HFF-Myc (cell line): ENCODE measurements around the gene RPTOR.

ENCODE experiments used
- DNase-seq: peaks from one replicate; pipeline ENCODE4 v3.0.0-alpha.2; 2011; ENCODE audit warnings: low read depth; ENCODE audit errors: extremely low read depth
- H3K4me3 ChIP-seq: replicated peaks from 2 replicates; pipeline ENCODE4 v1.5.1; 2011; ENCODE audit warnings: low read depth, mild to moderate bottlenecking, control low read depth, low read length
- TF ChIP-seq, protein P1 (sequence below): IDR thresholded peaks from 2 replicates; pipeline ENCODE4 v1.5.1; 2012; ENCODE audit warnings: mild to moderate bottlenecking, low read depth, low read length, control low read depth; ENCODE audit errors: missing control alignments

The RPTOR gene

DNA sequence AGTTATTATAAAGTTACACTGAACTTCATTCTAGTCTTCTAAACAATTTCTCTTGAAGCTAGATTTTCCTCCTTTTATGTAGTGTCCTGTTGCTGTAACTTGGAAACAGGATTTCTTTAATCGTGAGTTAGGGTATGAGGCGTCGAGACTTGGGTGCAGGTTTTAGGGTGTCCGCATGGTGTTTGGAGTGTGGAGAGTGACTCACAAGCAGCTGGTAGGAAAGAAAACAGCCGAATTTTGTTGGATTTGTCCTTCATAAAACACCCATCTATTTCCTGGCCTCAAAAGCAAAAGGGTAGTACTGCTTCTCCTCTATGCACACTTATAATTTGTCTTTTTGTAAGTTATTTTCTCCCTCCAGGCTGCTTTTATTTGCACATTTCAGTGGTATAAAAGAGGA lies 1.6 kb downstream of the RPTOR start:
- DNase-seq: no peak
- H3K4me3 ChIP-seq: peak overlapping the region; percentile 67
- TF ChIP-seq, protein P1, sequence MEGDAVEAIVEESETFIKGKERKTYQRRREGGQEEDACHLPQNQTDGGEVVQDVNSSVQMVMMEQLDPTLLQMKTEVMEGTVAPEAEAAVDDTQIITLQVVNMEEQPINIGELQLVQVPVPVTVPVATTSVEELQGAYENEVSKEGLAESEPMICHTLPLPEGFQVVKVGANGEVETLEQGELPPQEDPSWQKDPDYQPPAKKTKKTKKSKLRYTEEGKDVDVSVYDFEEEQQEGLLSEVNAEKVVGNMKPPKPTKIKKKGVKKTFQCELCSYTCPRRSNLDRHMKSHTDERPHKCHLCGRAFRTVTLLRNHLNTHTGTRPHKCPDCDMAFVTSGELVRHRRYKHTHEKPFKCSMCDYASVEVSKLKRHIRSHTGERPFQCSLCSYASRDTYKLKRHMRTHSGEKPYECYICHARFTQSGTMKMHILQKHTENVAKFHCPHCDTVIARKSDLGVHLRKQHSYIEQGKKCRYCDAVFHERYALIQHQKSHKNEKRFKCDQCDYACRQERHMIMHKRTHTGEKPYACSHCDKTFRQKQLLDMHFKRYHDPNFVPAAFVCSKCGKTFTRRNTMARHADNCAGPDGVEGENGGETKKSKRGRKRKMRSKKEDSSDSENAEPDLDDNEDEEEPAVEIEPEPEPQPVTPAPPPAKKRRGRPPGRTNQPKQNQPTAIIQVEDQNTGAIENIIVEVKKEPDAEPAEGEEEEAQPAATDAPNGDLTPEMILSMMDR: no peak

- no peak overlapping the region for H3K4me3 ChIP-seq
- no peak for DNase-seq
- TF ChIP-seq, protein P1: no peak
These were observed 7.9 kb downstream of the RPTOR start for GRCh38 chr17:80552523-80552922.

- H3K4me3 ChIP-seq: no peak overlapping the region
- DNase-seq: no peak
- TF ChIP-seq, protein P1: no peak
These were observed 10.6 kb downstream of the RPTOR start for GRCh38 chr17:80555266-80555665.

DNA sequence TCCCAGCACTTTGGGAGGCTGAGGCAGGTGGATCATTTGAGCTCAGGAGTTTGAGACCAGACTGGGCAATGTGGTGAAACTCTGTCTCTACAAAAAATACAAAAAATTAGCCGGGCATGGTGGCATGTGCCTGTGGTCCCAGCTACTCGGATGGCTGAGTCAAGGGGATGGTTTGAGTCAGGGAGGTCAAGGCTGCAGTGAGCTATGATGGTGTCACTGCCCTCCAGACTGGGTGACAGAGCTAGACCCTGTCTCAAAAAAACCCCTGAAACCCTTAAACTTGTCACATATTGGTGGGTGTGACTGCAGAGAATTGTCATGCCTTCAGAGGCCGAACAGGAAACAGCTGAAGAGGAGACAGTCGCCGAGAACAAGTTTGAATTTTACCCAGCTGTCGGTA lies 13.4 kb downstream of the RPTOR start:
- no peak for DNase-seq
- no peak overlapping the region for H3K4me3 ChIP-seq
- TF ChIP-seq, protein P1: no peak

DNA sequence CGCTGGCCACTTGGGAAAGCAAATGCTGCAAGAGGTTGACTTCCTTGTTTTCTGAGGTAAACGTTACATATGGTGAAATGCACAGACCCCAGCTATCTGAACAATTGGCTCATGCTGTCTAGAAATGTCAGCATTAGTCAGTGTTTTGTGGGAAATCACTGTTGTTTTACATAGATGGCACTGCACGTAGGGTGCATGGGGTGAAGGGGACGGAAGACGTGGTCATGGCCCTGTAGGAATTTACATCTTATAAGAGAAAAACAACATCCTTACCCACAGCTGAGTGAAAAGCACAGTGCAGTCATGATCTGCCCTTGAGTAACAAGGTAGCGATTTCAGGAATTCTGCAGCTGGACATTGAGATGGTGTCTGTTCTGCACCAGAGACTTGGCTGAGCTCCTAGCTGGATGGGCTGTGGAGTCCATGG lies 15.2 kb downstream of the RPTOR start:
- DNase-seq: no peak
- TF ChIP-seq, protein P1: no peak
- no peak overlapping the region for H3K4me3 ChIP-seq

DNA sequence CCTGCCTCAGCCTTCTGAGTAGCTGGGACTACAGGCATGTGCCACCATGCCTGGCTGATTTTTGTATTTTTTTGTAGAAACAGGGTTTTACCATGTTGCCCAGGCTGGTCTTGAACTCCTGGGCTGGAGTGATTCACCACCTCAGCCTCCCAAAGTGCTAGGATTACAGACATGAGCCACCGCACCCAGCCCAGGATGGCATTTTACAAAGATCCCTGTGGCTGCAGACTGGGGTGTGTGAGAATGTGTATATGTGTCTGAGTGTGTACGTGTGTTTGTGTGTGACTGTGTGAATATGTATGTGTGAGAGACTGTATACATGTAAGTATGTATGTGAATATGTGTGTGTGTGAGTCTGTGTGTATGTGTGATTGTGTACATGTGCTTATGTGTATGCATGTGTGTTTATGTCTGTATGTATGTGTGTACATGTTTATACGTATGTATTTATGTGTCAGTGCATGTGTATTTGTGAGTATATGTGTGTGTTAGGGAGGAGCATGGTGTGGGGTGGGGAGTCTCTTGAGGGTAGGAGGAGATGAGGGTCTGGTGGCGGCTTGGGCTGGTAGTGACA lies 17.0 kb downstream of the RPTOR start:
- no peak for DNase-seq
- TF ChIP-seq, protein P1: no peak
- H3K4me3 ChIP-seq: no peak overlapping the region

DNA sequence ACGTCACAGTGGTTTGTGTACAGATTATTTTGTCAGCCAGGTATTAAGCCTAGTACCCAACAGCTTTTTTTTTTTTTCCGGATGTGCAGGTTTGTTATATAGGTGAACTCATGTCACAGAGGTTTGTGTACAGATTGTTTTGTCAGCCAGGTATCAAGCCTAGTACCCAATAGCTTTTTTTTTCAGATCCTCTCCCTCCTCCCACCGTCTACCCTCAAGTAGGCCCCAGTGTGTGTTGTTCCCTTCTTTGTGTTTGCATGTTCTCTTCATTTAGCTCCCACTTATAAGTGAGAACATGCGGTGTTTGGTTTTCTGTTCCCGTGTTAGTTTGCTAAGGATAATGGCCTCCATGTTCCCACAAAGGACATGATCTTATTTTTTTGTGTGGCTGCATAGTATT lies 19.9 kb downstream of the RPTOR start:
- DNase-seq: no peak
- no peak overlapping the region for H3K4me3 ChIP-seq
- TF ChIP-seq, protein P1: no peak
